ENCODE data around the gene COL23A1.
"Not testable (repeated sequence)": the region's sequence is repeated elsewhere in the genome, so short reads cannot be mapped to it uniquely, and the experiment has no call there.

GRCh38 chr5:178369469-178369868 lies 220.7 kb downstream of the COL23A1 start:
- TF ChIP-seq CTCF, EZH2phosphoT487 (IDR thresholded peaks at IDR 0.05; ENCODE audit: low read length): not testable (repeated sequence)

Data from MM.1S (cell line).